H1 (cell line): ENCODE measurements around the gene CDC42SE1. TPM values are rescaled to one million over a fixed set of nuclear protein-coding genes. Genes with fewer than 3 reads are reported as not detected.

Experiments used
- BRCA1 ChIP-seq: IDR thresholded peaks from 2 replicates; pipeline ENCODE4 v1.6.1; 2012; ENCODE audit warnings: low read depth, low read length, improper control_type of control experiment
- CTBP2 ChIP-seq: IDR thresholded peaks from 2 replicates; pipeline ENCODE4 v1.7.0; 2011; ENCODE audit warnings: borderline replicate concordance, mild to moderate bottlenecking, moderate library complexity, mixed read lengths, low read length; ENCODE audit not compliant: insufficient read depth, insufficient read length
- EZH2 ChIP-seq: fragments of 200-600 bp; sonication (generic); IDR thresholded peaks from 2 replicates; pipeline ENCODE4 v1.7.1; 2012; ENCODE audit warnings: low read depth, mild to moderate bottlenecking, moderate library complexity, low read length, inconsistent platforms; ENCODE audit not compliant: severe bottlenecking
- GABPA ChIP-seq: IDR thresholded peaks from 2 replicates; pipeline ENCODE4 v1.6.1; 2011; ENCODE audit warnings: mild to moderate bottlenecking, low read length, moderate library complexity, borderline replicate concordance; ENCODE audit not compliant: insufficient read depth
- JUN ChIP-seq: IDR thresholded peaks from 2 replicates; pipeline ENCODE4 v1.6.1; 2011; ENCODE audit warnings: low read depth, mild to moderate bottlenecking, improper control_type of control experiment, low read length
- NANOG ChIP-seq: IDR thresholded peaks from 2 replicates; pipeline ENCODE4 v1.6.1; 2011; ENCODE audit warnings: low read length, low read depth, mild to moderate bottlenecking, inconsistent platforms; ENCODE audit not compliant: insufficient read depth, poor library complexity, severe bottlenecking
- RXRA ChIP-seq: IDR thresholded peaks from 2 replicates; pipeline ENCODE4 v1.6.1; 2011; ENCODE audit warnings: low read depth, mild to moderate bottlenecking, low read length, moderate library complexity; ENCODE audit not compliant: insufficient read depth
- SIN3A ChIP-seq, 2 experiments: IDR thresholded peaks in 1 of 2; conservative IDR thresholded peaks in 1 of 2; 2 replicates each; pipeline ENCODE4 v1.6.1; 2011 to 2012; ENCODE audit warnings: low read length in 2 of 2, improper control_type of control experiment in 1 of 2, low read depth in 1 of 2, mild to moderate bottlenecking in 1 of 2
- polyA plus RNA-seq, 7 experiments: library from polyadenylated mRNA; depleted of rRNA in 3 of 7; stranded (reverse) in 5 of 7; unstranded in 2 of 7; fragments of >200 nt in 5 of 7; fragments of 200-250 nt in 2 of 7; gene quantifications; 1 replicate in 5 of 7; 2 replicates in 1 of 7; 4 replicates in 1 of 7; pipeline versions ENCODE4 v1.2.1 to v1.2.3, GENCODE V29; 2011 to 2013; ENCODE audit warnings: missing spikeins in 2 of 7, mixed read lengths in 2 of 7
- total RNA-seq: library from RNA; stranded (reverse); fragmentation: NEBNext Ultra II Directional; extraction: Animal tissue kit (Norgen Biotek cat#: 25700); gene quantifications from 2 replicates; pipeline ENCODE4 v1.2.1, GENCODE V29; 2021
- TF ChIP-seq, protein P1 (sequence below): IDR thresholded peaks from 2 replicates; pipeline ENCODE4 v1.6.1; 2011; ENCODE audit warnings: low read depth, mild to moderate bottlenecking, low read length; ENCODE audit not compliant: insufficient read depth

CDC42SE1 gene
- total and polyA plus RNA-seq, 2 of the 8 experiments (the other 6 are each of a cell fraction or from before 2014, with no cell fraction given) = 30.5 to 74.1 TPM

DNA sequence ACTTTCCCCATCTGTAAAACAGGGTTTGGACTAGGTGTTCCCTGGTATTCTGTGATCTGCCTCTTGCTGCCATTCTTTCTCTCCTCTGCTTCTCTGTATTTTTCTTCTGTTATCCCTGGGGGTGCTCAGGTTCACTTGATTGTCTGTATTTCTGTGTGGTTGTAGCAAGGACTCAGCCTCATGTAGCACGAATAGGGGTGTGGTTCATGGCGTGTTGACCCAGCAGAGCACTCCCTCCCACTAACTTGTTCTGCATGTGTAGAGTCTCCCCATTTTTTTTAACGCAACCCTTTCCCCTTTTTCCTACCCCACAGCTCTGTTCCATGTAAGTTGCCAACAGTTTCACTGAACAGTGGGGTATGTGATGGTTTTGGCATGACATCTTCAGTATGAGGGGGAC, 24.3 kb downstream of the CDC42SE1 start (continued):
- TF ChIP-seq GABPA (no peak), RXRA (no peak), NANOG (no peak), CTBP2 (no peak), EZH2 (no peak), SIN3A (conservative IDR thresholded peaks at IDR 0.05 in 1 of 2, IDR thresholded peaks at IDR 0.05 in 1 of 2; ENCODE audit: low read depth in 1 of 2, low read length in 2 of 2) (no peak), BRCA1 (no peak), JUN (no peak)
- TF ChIP-seq, protein P1, sequence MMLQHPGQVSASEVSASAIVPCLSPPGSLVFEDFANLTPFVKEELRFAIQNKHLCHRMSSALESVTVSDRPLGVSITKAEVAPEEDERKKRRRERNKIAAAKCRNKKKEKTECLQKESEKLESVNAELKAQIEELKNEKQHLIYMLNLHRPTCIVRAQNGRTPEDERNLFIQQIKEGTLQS = no peak
